ENCODE measurements around the gene CHCHD3.

CHCHD3 gene

DNA sequence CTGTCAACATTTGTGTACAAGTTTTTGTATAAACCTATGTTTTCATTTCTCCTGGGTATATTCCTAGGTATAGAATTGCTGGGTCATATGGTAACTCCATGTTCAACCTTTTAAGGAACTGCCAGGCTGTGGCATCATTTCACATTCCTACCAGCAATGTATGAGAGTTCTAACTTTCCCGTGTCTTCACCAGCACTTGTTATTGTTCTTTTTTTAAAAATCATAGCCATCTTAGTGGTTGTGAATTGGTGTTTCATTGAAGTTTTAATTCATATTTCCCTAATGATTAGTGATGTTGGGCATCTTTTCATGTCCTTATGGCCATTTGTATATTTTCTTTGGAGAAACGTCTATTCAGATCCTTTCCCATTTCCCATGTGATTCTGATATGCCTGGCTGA lies 312.6 kb downstream of the CHCHD3 start:
- no peak for DNase-seq (ENCODE audit: low read depth)

DNA sequence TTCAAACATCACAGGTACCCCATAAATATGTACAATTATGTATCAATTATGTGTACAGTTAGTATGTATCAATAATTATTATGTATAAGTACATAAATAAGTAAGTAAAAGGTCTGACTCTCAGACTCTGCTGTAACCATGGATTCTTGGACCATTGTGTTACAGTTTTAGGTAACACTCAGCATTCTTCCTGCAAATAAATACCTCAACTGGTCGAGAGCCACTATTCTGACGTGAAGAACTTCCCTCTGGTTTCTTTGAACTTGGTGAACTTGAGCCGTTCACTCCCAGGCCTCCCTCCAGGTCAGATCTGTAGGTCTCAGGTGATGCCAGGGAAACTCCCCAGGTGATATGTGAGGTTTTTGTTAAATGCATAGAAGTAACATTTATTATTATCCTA lies 313.8 kb downstream of the CHCHD3 start:
- no peak for DNase-seq (ENCODE audit: low read depth)

DNA sequence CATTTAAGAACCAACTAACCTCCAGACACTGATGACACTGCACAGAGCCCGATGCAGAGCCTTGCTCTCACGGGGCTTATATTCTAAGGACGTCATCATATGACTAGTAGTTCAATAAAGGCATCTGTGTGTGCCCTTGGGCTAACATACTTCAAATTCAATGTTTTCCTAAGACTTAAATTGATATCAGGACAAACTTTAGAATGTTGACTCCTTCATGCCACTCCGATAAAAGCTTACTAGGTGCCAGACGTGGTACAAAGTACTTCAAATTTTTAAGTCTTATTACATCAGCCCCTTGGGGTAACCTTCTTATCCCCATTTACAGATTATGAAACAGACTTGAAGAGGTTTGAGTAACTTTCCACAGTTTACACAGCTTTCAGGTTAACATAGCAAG lies 314.5 kb downstream of the CHCHD3 start:
- DNase-seq (ENCODE audit: low read depth), result no peak

DNA sequence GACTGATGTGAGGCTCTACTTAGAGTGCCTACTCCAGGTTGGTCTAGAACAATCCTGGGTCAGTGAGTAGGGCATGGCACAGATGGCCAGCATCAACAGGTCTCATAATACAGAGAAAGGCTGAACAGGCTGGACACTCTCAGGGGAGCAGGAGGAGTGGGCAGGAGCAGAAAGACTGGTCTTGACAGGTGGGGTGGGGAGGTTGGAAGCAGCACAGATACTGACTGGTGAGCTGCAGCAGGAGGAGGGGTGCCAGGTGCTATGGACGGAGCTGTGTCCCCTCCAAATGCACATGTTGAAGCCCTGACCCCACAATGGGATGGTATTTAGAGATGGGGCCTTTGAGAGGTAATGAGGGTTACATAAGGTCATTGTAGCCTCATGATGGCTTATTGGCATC lies 315.2 kb downstream of the CHCHD3 start:
- DNase-seq (ENCODE audit: low read depth), result no peak

DNA sequence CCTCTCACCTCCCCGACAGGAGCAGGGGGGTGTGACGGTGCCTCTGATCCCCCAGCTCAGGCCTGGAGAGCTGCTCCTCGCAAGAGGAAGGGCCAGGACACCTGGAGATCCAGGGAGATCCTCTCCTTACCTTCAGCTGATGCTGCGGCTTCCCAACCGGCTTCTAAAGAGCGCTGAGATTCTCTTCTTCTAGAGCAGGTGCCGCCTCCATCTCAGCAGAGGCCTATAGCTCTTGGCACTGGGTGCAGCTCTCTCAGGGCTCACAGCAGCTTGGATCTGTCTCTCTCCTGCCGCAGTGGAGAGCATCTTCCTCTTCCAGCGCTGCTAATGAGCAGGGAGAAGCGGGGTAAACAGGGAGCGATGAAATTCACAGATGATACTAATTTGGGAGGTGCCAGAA lies 316.0 kb downstream of the CHCHD3 start:
- DNase-seq (ENCODE audit: low read depth), result no peak

DNA sequence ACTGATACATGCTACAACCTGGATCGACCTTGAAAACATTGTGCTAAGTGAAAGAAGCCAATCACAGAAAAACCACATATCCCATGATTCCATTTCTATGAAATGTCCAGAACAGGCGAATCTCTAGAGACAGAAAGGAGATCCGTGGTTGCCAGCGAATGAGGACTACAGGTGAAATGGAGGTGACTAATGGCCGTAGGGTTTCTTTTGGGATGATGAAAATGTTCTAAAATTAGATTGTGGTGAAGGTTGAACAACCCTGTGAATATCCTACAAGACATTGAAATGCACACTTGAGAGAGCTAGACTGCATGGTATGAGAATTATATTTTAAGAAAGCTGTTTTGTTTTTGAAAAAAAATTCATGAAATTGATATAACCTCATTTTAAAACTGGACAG lies 317.1 kb downstream of the CHCHD3 start:
- no peak for DNase-seq (ENCODE audit: low read depth)

DNA sequence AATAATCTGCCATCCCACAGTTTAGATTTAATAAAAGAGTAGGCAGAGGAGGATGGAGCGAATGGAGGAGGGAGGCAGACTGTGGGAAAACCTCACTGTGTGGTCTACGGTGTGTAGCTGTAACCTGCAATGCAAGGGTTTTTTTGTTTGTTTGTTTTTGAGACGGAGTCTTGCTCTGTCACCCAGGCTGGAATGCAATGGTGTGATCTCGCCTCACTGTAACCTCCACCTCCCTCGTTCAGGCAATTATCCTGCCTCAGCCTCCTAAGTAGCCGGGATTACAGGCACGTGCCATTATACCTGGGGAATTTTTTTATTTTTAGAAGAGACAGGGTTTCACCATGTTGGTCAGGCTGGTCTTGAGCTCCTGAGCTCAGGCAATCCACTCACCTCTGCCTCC lies 321.0 kb downstream of the CHCHD3 start:
- no peak for DNase-seq (ENCODE audit: low read depth)

DNA sequence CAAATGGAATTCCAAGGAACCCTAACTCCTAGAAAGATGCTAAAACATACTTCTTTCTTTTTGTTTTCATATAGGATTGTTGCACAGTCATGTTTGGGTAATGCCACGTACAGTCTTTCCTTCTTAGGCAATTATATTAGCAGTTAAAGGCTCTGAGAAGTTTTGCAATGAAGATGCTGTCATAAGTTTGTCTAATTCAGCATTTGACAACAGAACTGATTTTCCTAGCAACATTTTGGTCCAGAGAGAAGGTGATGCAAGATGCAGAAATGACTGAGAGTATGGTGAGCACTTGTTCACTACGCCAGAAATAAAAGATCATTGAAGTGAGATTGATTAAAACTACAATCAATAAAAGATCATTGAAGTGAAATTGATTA lies 321.7 kb downstream of the CHCHD3 start:
- no peak for DNase-seq (ENCODE audit: low read depth)

DNA sequence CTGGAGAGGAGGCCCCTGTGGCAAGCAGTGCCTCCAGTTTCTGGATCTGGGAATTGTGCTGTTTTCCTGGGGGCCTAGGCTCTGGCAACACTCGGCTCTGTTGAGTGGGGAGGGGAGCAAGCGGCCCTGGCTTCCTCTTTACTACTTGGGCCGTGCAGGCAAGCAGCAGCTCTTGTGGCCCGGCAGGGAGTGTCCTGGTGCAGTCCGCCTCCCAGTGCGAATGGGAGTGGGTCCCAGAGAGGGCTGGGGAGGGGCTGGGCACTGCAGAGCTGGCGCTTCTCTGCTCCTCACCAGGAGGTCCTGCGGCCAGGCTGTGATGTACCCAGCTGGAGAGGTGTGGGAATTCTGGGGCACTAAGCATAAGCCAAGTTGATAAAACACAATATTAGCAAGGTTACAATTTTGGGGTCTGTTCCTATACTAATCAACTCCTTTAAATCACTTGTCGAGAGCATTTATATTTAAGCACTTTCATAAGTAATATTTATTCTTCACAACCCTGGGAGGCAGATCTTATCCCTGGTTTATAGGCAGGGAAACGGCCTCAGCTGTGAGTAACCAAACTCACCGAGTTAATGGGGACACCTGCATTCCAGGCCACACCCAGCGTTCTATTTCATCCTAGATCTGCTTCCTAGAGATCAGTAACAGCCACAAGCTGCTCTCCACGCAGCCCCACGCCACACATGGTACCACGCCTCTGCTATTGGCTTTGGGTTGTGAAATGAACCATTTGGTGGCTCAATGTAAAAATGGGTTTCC lies 322.2 kb downstream of the CHCHD3 start:
- DNase-seq (ENCODE audit: low read depth), result no peak

DNA sequence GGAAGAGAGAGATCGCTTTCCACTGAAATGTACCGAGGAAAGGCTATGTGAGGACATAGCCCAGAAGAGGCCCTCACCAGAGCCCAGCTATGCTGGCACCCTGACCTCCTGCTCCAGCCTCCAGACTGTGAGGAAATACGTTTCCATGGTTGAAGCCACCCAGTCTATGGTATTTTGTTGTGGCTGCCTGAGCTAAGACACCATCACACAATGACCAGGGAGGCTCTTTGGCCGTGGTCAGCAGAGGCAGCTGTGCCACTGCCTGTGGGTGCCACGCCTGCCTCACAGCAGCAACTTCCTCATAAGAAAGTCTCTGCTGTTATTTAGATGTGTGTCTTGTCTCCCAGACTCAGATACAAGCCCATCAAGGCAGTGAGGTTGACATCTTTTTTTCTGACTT lies 322.9 kb downstream of the CHCHD3 start:
- DNase-seq (ENCODE audit: low read depth), result no peak

DNA sequence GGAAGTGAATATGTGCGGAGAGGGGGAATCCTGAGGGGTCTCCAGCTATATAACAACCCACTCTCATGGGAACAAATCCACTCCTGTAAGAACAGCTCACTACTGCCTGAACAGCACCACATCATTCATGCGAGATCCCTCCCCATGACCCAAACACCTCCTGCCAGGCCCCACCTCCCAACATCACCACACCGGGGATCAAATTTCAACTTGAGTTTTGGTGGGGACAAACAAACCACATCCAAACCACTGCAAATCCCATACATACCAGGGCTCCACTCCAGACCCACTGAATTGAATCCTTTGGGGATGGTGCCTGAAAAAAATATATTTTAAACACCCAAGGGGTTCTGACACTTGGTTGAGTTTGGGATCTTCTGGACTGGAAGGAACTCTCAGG lies 324.1 kb downstream of the CHCHD3 start:
- no peak for DNase-seq (ENCODE audit: low read depth)

DNA sequence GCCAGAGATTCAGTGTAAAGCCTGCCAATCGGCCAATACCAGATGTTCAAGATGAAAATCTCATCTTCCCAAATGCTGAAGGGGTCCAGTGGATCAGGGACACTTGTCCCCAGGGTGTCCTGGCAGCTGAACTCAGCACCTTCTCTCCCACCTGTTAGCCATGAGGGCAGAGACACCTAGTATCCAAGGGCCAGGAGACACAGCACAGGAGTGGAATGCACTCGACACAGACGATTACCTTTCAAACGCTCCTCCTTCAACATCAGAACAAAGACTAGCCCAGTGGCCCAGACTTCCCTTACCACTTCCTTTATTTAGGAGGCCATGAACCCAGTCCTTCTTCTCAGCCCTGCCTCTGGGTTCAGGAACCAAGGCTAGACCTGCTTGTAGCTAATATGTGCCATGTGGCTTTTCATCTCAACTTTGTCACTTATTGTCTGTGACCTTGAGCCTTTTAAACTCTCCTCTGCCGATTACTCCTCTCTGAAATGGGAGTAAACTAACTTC lies 325.4 kb downstream of the CHCHD3 start:
- no peak for DNase-seq (ENCODE audit: low read depth)

DNA sequence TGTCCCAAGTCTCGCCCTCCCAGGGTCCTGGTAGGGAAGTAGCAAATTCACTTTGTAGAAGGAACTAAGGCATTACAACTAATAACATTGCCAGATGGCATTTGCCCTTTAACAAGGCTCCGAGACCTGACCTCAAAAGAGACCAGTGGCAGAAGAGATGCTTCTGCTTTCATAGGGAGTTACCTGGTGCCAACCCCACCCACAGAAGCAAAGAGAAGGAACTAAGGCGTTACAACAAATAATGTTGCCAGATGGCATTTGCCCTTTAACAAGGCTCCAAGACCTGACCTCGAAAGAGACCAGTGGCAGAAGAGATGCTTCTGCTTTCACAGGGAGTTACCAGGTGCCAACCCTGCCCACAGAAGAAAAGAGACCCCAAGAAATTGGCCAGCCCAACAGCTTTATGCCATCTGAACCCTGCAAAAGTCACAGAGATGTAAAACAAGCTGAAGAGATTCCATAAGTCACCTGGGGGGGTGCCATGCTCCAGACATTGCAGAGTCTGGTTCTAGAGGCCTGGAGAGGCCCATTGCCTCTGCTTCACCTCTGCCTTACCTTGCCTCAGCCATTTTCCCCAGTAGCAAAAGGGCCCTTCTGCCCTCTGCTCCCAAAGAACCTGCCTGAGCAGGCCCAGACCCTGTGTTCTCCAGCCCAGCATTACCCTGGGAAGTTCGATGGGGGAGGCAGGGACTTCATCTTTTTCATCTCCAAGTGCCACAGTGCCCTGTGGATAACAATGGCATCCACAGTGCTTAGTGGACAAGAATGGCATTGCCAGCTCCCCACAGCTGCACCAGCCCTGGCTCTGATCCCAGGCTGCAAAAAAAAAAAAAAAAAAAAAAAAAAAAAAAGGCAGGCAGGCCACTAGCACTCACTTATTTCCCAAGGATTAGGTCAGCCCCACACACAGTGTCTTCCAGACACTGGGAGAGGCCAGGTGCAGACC lies 326.1 kb downstream of the CHCHD3 start:
- no peak for DNase-seq (ENCODE audit: low read depth)

DNA sequence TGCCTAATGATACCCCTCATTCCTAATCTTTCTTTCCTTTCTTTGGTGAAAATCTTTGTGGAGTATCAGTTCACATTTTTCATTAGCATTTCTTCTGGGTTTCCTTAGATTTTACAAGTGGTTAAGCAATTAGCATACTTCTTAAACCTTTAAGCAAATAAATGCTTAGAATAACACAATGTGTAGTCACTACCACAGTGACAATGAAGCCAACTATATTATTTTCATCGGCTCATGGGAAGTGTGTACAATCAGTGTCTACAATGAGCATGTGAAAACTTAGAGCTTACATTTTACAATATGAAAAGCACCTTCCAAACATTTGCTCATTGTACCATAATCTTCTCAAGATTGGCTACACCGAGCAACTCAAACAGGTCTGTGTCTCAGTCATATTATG lies 329.5 kb downstream of the CHCHD3 start:
- DNase-seq (ENCODE audit: low read depth), result no peak

DNA sequence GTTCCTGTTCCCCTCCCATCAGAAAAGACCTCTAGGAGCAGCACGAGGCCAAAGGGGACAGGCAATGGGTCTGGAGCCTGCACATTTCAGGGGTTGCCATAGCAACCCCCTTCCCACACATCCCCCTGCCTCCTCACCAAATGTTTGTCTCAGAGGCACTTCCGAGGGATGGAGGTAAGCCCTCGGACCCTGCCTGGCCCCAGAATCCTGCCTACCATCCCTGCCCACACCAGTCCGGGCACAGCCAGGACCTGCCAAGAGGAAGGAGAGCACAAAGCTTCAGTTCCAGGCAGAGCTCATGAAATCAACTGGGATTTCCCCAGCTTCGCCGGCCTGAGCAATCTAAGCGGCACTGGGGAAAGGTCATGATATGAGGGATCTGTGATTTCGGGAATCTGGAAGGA lies 330.6 kb downstream of the CHCHD3 start:
- DNase-seq (ENCODE audit: low read depth), result no peak

DNA sequence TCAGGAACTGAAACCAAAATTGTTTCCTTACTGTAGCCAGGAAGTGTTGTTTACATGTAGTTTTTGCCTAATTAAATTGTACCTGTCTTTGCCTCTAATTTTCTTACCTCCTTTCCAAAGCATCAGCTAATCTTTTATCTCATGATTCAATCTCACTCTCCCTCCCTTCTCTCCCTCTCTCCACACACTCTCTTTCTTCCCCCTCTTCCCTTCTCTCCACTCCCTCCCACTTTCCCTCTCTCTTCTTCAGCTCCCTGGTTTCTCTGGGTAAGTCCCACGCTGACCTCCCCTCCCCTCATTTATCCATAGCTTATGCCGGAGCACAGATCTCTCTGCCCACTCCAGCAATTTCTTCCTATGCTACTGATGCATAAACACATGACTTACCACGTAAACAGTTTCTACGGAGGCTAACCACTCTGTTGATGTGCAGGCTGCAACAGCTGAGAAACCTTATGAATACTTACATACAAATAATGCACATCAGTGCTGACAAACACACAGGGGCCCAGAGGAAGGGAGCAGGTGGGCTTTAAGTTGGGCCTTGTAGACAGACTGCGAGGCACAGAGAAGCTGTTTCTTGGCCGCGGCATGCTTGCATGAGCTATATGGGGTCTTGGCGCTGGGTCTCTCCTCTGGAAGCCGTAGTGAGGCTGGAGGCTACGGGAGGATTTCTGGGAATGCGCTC lies 331.2 kb downstream of the CHCHD3 start:
- no peak for DNase-seq (ENCODE audit: low read depth)

DNA sequence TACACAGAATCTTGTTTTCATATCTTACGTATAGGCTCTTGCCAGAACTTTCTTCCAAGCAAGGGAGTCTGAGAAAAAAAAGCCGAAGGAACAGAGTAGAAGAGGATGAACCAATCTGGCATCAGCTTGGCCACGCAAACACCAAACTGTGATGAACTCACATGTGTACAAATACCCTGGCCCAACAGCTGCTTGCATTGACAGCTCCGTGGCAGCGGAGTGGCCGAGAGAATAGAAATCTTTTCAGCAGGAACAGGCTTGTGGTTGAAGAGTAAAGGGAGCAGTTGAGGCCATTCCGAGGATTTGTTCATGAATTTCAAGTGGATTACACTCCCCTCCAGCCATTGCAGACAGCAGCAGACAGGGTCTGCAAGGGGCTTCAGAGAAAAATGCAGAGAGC lies 331.8 kb downstream of the CHCHD3 start:
- no peak for DNase-seq (ENCODE audit: low read depth)

DNA sequence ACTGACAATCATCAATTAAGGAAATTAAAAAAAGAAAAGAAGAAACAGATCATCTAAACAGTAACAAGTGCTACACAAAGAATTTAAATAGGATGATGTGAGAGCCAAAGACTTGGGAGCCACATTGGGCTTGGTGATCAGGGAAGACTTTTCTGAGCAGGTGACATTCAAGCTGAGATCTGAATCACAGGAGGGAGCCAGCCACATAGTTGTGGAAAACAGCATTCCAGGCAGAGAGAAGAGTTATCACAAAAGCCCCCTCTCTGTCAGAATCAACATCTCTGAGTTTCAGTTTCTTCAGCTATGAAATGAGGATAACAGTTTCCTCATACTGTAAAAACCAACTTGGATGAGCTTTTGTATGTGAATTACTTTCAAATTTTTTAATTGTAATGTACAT lies 336.4 kb downstream of the CHCHD3 start:
- DNase-seq (ENCODE audit: low read depth), result no peak

DNA sequence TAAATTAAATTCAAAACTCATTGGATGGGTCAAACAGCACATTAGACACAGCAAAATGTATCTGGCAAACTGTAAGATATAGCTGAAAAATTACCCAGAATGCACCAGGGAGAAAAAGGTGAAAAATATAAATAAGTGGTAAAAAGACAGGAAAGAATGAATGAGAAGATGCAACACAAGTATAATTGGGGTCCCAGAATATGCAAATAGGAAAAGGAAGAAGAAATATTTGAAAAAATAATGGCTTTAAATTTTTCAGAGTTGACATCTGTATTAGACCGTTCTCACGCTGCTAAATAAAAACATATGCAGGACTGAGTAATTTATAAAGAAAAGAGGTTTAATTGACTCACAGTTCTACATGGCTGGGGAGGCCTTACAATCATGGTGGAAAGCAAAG lies 337.9 kb downstream of the CHCHD3 start:
- no peak for DNase-seq (ENCODE audit: low read depth)

DNA sequence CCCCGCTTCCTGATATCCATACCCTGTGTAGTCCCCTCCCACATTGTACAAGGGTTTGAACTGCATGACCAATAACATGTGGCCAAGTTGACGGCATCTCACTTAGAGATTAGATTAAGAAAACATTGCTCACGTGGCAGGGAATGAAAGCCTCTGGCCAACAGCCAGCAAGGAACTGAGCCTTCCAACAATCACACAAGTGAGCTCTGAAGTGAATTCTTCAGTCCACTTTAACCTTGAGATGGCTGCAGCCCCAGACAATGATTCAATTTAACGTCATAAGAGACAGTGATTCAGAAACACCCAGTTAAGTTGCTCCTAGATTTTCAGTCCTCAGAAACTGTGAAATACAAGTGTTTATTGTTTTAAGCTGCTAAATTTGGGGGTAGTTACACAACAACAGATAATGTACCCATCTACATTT lies 339.7 kb downstream of the CHCHD3 start:
- no peak for DNase-seq (ENCODE audit: low read depth)

DNA sequence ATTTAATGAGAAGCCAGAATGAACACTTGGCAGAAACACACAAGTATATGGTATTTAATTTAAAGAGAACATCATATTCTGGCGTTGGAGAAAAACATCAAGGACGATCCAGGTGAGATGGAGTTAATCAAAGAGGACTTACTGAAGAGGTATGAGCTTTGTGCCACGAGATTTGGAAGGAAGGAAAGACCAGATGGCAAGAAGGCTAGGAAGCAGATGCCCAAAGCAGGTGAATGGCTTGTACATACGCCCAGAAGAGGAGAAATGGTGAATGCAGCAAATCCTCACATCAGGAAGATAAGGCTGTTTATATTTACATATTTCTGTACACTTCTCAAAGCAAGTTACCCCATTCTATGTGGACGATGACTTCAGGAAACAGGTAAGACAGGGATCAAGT lies 341.7 kb downstream of the CHCHD3 start:
- DNase-seq (ENCODE audit: low read depth), result no peak

DNA sequence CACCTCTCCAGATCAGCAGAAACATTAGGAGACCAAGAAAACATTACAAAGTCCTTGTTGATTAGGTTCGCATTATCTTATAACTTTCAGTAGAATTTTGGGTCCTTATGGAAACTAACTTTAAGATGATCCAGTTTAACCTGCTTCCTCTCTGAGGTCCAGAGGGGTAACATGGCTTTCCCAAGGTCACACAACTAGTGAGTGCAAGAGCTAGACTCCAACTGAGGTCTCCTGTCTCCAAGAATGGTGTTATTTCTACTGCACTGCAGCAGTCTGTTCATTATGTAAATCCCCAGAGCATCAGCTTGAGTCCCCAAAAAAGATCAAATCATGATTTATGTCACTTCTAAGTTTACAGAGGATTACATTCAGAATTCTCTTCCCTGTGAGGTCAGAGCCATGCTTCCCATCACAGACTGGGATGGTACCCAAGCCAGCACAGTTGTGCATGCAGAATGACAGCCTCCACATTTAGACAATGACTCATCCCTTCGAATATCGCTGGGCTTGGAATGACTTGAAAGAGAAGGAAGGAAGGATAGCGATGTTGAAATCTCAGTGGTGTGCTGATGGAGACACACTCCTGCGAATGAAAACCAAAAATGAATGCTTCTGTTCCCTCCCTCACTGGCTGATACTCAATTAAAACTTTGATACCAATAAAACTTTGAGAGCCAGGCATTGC lies 342.5 kb downstream of the CHCHD3 start:
- no peak for DNase-seq (ENCODE audit: low read depth)

All from stimulated activated CD8-positive, alpha-beta memory T cell treated with anti-CD3 and anti-CD28 coated beads, Interleukin-7, amount 100 ng/mL, for 24 hours (primary cell).